Ectodermal cell (in vitro differentiated cells): ENCODE measurements around the gene ZCWPW1.
"Not testable (repeated sequence)": the region's sequence is repeated elsewhere in the genome, so short reads cannot be mapped to it uniquely, and the experiment has no call there.

Experiments
- H3K27ac ChIP-seq: 2 replicates; pipeline ENCODE4 v1.7.0; 2013; ENCODE audit warnings: mild to moderate bottlenecking, low read depth, low read length; ENCODE audit not compliant: insufficient read depth, poor library complexity, severe bottlenecking
- H3K27me3 ChIP-seq: 2 replicates; pipeline ENCODE4 v1.7.0; 2013; ENCODE audit warnings: mild to moderate bottlenecking, low read length; ENCODE audit not compliant: insufficient read depth, control insufficient read depth, poor library complexity, severe bottlenecking
- H3K36me3 ChIP-seq: one replicate; pipeline ENCODE4 v1.7.0; 2013; ENCODE audit warnings: low read length; ENCODE audit not compliant: control insufficient read depth, insufficient read depth
- H3K4me1 ChIP-seq: one replicate; pipeline ENCODE4 v1.7.0; 2013; ENCODE audit warnings: low read length; ENCODE audit not compliant: control insufficient read depth, insufficient read depth
- H3K4me3 ChIP-seq: 2 replicates; pipeline ENCODE4 v1.7.0; 2013; ENCODE audit warnings: low read depth, low read length, control low read depth; ENCODE audit not compliant: insufficient read depth
- H3K9me3 ChIP-seq: 2 replicates; pipeline ENCODE4 v1.7.0; 2013; ENCODE audit warnings: mild to moderate bottlenecking, low read length, moderate library complexity; ENCODE audit not compliant: control insufficient read depth
- WGBS, 2 experiments: methylation state at CpG; one replicate each; pipeline ENCODE4 v1.1.7; 2013; ENCODE audit warnings: missing lambda C conversion rate in 2 of 2; 5-methylcytosine and 5-hydroxymethylcytosine counted together

Gene ZCWPW1

DNA sequence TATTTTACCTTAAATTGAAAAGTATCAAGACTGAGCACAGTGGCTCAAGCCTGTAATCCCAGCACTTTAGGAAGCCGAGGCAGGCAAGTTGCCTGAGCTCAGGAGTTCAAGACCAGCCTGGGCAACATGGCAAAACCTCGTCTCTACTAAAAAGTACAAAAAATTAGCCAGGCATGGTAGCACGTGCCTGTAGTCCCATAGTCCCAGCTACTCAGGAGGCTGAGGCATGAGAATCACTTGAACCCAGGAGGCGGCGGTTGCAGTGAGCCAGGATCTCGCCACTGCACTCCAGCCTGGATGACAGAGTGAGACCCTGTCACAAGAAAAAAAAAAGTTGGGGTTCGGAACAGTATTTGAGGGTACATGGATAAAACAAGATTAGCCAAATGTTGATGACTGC is 10.7 kb upstream of the ZCWPW1 start:
- H3K27ac ChIP-seq, H3K4me1 ChIP-seq, H3K27me3 ChIP-seq, H3K9me3 ChIP-seq, H3K36me3 ChIP-seq, H3K4me3 ChIP-seq: not testable (repeated sequence)
- 91 to 95% methylated on average over 7 of the region's 7 CpGs for WGBS, 2 experiments

DNA sequence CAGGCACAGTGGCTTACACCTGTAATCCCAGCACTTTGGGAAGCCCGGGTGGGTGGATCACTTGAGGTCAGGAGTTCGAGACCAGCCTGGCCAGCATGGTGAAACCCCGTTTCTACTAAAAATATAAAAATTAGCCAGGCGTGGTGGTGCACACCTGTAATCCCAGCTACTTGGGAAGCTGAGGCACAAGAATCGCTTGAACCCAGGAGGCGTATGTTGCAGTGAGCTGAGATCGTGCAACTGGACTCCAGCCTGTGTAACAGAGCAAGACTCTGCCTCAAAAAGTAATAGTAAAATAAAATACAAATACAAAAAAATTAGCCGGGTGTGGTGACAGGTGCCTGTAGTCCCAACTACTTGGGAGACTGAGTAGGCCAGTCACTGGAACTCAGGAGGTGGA is 10.2 kb upstream of the ZCWPW1 start:
- not testable (repeated sequence) for H3K4me1 ChIP-seq, H3K27ac ChIP-seq, H3K9me3 ChIP-seq, H3K4me3 ChIP-seq, H3K27me3 ChIP-seq, H3K36me3 ChIP-seq
- 91 to 96% methylated on average over 8 of the region's 8 CpGs for WGBS, 2 experiments

- 92 to 94% methylated on average over 1 to 2 of the region's 2 CpGs for WGBS, 2 experiments
- Histone ChIP-seq H3K27me3 (no peaks in the 10 kb centered on the region), H3K36me3 (peaks cover 11% of the 10 kb centered on the region), H3K4me1 (no peaks in the 10 kb centered on the region), H3K4me3 (no peak overlapping the region), H3K27ac (no peak overlapping the region), H3K9me3 (no peaks in the 10 kb centered on the region)
Observed at GRCh38 chr7:100438172-100438571, 9.7 kb upstream of the ZCWPW1 start.

GRCh38 chr7:100437150-100438100 is 8.9 kb upstream of the ZCWPW1 start:
- Histone ChIP-seq H3K27ac (no peak overlapping the region), H3K9me3 (no peaks in the 10 kb centered on the region), H3K4me1 (peaks cover 2% of the 10 kb centered on the region), H3K36me3 (peaks cover 18% of the 10 kb centered on the region), H3K4me3 (no peak overlapping the region), H3K27me3 (no peaks in the 10 kb centered on the region)
- WGBS, 2 experiments, result 96 to 97% methylated on average over 28 of the region's 28 CpGs

- H3K27ac ChIP-seq, result peak overlapping the region; percentile 80
- peak overlapping the region; percentile 79 for H3K4me3 ChIP-seq
- WGBS, 2 experiments, result 2 to 3% methylated on average over 81 of the region's 81 CpGs
- H3K4me1 ChIP-seq, result peaks cover 19% of the 10 kb centered on the region
- H3K9me3 ChIP-seq, result no peaks in the 10 kb centered on the region
- H3K36me3 ChIP-seq, result peaks cover 21% of the 10 kb centered on the region
- H3K27me3 ChIP-seq, result no peaks in the 10 kb centered on the region
Observed at GRCh38 chr7:100435401-100436304, 7.2 kb upstream of the ZCWPW1 start.

DNA sequence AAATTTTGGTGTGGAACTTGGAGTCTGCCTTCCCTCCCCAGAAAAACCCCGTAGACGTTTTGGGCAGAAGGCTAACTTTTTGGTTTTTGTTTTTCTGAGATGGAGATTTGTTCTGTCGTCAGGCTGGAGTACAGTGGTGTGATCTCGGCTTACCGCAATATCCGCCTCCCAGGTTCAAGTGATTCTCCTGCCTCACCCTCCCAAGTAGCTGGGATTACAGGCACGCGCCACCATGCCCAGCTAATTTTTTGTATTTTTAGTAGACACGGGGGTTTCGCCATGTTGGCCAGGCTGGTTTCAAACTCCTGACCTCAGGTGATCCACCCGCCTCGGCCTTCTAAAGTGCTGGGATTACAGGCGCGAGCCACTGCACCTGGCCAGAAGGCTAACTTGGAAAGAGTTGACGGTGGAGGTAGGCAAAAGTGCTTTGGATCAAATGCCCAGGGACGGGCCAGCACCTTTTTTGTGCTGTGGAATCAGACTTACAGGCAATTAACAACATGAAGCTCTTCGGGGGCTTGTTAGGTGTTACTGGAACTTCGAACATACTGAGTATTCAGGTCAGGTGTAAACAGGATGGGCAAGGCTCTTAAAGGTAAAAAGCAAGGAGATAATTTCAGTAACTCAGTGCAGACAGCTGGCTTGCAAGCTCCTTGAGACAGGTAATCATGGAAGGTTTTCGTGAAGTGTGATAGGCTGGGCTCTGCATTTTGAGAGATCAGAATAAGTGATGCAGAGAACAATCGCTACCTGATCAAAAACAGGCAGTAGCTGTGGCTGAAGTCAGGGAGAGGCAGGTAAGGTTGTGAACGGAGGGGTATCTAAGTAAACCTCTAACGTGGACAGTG is 6.0 kb upstream of the ZCWPW1 start:
- 87 to 90% methylated on average over 22 of the region's 22 CpGs for WGBS, 2 experiments
- H3K36me3 ChIP-seq, result peaks cover 21% of the 10 kb centered on the region
- no peaks in the 10 kb centered on the region for H3K27me3 ChIP-seq
- H3K27ac ChIP-seq, result no peak overlapping the region
- peak overlapping the region; percentile 79 for H3K4me3 ChIP-seq
- no peaks in the 10 kb centered on the region for H3K9me3 ChIP-seq
- H3K4me1 ChIP-seq, result peaks cover 21% of the 10 kb centered on the region

DNA sequence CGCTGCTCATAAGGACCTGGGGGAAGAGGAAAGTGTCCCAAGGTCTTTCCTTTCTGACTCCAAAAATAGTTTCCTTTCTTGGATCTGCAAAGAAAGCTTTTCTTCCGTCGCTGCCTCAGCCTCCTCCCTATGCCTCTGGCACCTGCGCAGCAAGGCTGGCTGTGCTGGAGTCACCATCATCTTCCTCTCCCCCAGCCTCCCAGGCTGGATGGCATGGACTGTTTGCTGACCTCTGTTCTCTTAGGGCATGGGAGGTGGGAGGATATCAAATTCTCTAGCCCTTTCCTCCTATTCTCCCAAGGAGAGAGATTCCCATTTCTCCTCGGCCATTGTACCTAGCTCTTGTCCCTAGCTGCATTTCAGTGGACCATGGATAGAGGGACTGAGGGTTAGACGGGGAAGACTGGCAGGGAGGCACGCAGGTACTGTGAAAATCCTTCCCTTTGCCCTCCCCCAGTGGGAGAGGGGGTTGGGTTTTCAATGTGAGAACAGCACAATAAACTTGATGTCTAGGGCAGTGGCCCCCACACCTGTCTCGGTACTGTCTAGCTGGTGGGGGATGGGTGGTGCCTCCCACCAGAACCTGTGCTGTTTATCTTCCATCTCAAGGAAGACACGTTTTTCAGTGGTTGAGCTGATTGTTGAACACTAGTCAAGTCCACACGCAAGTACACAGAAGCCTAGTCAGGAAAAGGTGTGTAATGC is 5.2 kb upstream of the ZCWPW1 start:
- 91 to 93% methylated on average over 10 of the region's 10 CpGs for WGBS, 2 experiments

GRCh38 chr7:100433276-100433591 is 4.7 kb upstream of the ZCWPW1 start:
- Histone ChIP-seq H3K4me3 (no peak overlapping the region), H3K27me3 (no peaks in the 10 kb centered on the region), H3K9me3 (no peaks in the 10 kb centered on the region), H3K36me3 (peaks cover 21% of the 10 kb centered on the region), H3K27ac (no peak overlapping the region), H3K4me1 (peaks cover 21% of the 10 kb centered on the region)
- 90 to 92% methylated on average over 4 of the region's 4 CpGs for WGBS, 2 experiments

More for the DNA sequence above, 5.2 kb upstream of the ZCWPW1 start:
- Histone ChIP-seq H3K4me1 (peaks cover 21% of the 10 kb centered on the region), H3K27me3 (no peaks in the 10 kb centered on the region), H3K27ac (no peak overlapping the region), H3K36me3 (peaks cover 21% of the 10 kb centered on the region), H3K9me3 (no peaks in the 10 kb centered on the region), H3K4me3 (no peak overlapping the region)

DNA sequence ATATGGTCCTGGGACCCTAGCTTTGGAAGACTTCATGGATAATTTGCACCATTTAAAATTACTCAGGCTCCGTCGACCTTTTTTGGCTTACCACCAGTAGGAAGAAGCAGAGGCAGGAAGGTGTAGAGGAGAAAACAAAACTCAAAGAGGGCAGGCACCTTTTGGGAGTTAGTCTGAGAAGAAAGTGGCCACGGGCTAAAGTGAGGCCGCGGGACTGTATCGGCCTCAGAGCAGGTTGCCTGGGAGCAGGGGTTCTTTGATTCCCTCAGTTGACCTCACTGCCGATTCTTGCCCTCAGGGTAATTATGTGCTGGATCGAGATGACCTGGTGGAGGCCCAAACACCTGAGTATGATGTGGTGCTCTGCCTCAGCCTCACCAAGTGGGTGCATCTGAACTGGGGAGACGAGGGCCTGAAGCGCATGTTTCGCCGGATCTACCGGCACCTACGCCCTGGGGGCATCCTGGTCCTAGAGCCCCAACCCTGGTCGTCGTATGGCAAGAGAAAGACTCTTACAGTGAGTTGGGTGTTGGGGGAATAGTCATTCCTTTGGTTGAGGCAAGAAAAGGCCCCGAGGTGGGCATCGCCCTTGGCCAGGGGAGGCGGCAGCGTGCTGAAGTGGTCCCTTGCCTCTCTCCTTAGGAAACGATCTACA is 4.2 kb upstream of the ZCWPW1 start:
- peaks cover 2% of the 10 kb centered on the region for H3K9me3 ChIP-seq
- H3K27me3 ChIP-seq, result peaks cover 2% of the 10 kb centered on the region
- H3K27ac ChIP-seq, result peak overlapping the region; percentile 36
- peak overlapping the region; percentile 18 for H3K4me3 ChIP-seq
- H3K36me3 ChIP-seq, result peaks cover 21% of the 10 kb centered on the region
- H3K4me1 ChIP-seq, result peaks cover 21% of the 10 kb centered on the region
- WGBS, 2 experiments, result 96% methylated on average over 21 of the region's 21 CpGs
